Spleen (tissue), 7 donors: ENCODE results near the gene RBM38.

Experiments
- POLR2A ChIP-seq, 3 donors: fragments of 450-650 bp; IDR thresholded peaks; one replicate each; pipeline ENCODE4 v1.5.1; 2017; ENCODE audit warnings: antibody characterized with exemption in 3 of 3, mild to moderate bottlenecking in 1 of 3
- POLR2AphosphoS5 ChIP-seq, 3 donors: sonication (generic); formaldehyde crosslinking; IDR thresholded peaks; one replicate each; pipeline ENCODE4 v1.5.1; 2017; ENCODE audit warnings: antibody characterized with exemption in 3 of 3
- TF ChIP-seq, protein P1 (sequence below), 11 experiments: fragments of 200-600 bp in 7 of 11; fragments of 450-650 bp in 4 of 11; sonication (generic) in 4 of 11; IDR thresholded peaks in 8 of 11; conservative IDR thresholded peaks in 3 of 11; 1 replicate in 7 of 11; 2 replicates in 4 of 11; pipeline versions ENCODE4 v1.4.0 to v1.8.0; 2016 to 2021; ENCODE audit warnings: antibody characterized with exemption in 11 of 11, inconsistent platforms in 4 of 11, mild to moderate bottlenecking in 1 of 11
- donor health status: DM: no; HTN: no; CAD: no; lungs with moderate emphysema.
- donor health status: DM: no; HTN: no; CAD: no.
- donor health status: DM: no; HTN: no; CAD: no.

DNA sequence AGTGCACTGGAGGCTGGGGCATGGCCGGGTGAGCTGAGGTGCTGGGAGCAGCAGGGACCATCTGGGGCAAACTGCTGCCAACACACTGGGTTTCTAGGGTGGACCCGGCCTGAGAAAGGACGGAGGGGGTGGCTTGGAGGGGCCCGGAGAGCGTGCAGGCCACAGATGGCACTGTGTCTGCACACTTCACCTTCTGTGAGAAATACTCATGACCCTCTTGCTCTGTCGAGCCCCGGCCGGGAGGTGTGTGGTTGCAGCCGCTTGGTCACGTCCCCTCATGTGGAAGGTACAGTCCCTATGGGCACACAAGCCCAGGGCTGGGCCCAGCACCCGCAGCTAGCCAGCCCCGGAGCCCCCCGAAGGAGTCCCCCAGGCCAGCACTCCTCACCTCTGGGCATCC, 59.7 kb downstream of the RBM38 start:
- TF ChIP-seq, protein P1, sequence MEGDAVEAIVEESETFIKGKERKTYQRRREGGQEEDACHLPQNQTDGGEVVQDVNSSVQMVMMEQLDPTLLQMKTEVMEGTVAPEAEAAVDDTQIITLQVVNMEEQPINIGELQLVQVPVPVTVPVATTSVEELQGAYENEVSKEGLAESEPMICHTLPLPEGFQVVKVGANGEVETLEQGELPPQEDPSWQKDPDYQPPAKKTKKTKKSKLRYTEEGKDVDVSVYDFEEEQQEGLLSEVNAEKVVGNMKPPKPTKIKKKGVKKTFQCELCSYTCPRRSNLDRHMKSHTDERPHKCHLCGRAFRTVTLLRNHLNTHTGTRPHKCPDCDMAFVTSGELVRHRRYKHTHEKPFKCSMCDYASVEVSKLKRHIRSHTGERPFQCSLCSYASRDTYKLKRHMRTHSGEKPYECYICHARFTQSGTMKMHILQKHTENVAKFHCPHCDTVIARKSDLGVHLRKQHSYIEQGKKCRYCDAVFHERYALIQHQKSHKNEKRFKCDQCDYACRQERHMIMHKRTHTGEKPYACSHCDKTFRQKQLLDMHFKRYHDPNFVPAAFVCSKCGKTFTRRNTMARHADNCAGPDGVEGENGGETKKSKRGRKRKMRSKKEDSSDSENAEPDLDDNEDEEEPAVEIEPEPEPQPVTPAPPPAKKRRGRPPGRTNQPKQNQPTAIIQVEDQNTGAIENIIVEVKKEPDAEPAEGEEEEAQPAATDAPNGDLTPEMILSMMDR (IDR thresholded peaks at IDR 0.05 in 8 of 11, conservative IDR thresholded peaks at IDR 0.05 in 3 of 11) = no peak
- TF ChIP-seq POLR2AphosphoS5 (IDR thresholded peaks at IDR 0.05) (no peak), POLR2A (IDR thresholded peaks at IDR 0.05) (no peak)
